WTC11 (cell line): ENCODE data around the gene TIGD3. TPM values are rescaled to one million over a fixed set of nuclear protein-coding genes. Genes with fewer than 3 reads are reported as not detected.
A peak's percentile ranks its signal among the peaks of the same experiment; 100 is the strongest.

ENCODE experiments used
- ATAC-seq: fragments of 200-7000 bp; cut with Tn5 transposase; 2 replicates; pipeline ENCODE4 v1.10.0; 2021; ENCODE audit warnings: mild to moderate bottlenecking, moderate library complexity
- CTCF ChIA-PET: fragments of 300-600 bp; sonication (Branson Sonifier 250); formaldehyde crosslinking; loops from one replicate; lab custom pipeline; 2021; ENCODE audit warnings: antibody characterized with exemption; lab: Charles Lee
- POLR2A ChIA-PET: fragments of 350-600 bp; sonication (Branson Sonifier 250); formaldehyde crosslinking; loops from one replicate; lab custom pipeline; 2021; ENCODE audit warnings: antibody characterized with exemption; lab: Charles Lee
- DNase-seq: peaks from one replicate; pipeline ENCODE4 v3.0.0; 2021; ENCODE audit warnings: low spot score
- H3K27ac Mint-ChIP-seq: 2 replicates; pipeline ENCODE4 v1.8.0; 2021; ENCODE audit warnings: mixed read lengths
- H3K27me3 Mint-ChIP-seq: 2 replicates; pipeline ENCODE4 v1.8.0; 2021; ENCODE audit warnings: low read depth, mild to moderate bottlenecking, moderate library complexity, mixed read lengths
- H3K36me3 Mint-ChIP-seq: 2 replicates; pipeline ENCODE4 v1.8.0; 2021; ENCODE audit warnings: mixed read lengths
- H3K4me1 Mint-ChIP-seq: 2 replicates; pipeline ENCODE4 v1.8.0; 2022; ENCODE audit warnings: mixed read lengths
- H3K4me3 Mint-ChIP-seq: 2 replicates; pipeline ENCODE4 v1.8.0; 2021; ENCODE audit warnings: mild to moderate bottlenecking, moderate library complexity, mixed read lengths
- H3K9me3 Mint-ChIP-seq: 2 replicates; pipeline ENCODE4 v1.8.0; 2021; ENCODE audit warnings: mixed read lengths
- CREB1 ChIP-seq: sonication (generic); formaldehyde crosslinking; IDR thresholded peaks from 2 replicates; pipeline ENCODE4 v1.8.0; 2023; ENCODE audit warnings: mild to moderate bottlenecking, missing genetic modification reagents
- EMX1 ChIP-seq: fragments of 250-450 bp; sonication (Bioruptor Pico); IDR thresholded peaks from 2 replicates; pipeline ENCODE4 v1.8.0; 2021; ENCODE audit warnings: mild to moderate bottlenecking
- FOXJ3 ChIP-seq: sonication (generic); formaldehyde crosslinking; IDR thresholded peaks from 2 replicates; pipeline ENCODE4 v1.9.0; 2021; ENCODE audit warnings: missing genetic modification reagents, mild to moderate bottlenecking, borderline replicate concordance
- NFATC4 ChIP-seq: fragments of 250-450 bp; sonication (Bioruptor Pico); IDR thresholded peaks from 2 replicates; pipeline ENCODE4 v1.9.0; 2021; ENCODE audit warnings: mild to moderate bottlenecking
- NR2C2 ChIP-seq: sonication (generic); formaldehyde crosslinking; IDR thresholded peaks from 2 replicates; pipeline ENCODE4 v1.8.0; 2022; ENCODE audit warnings: mild to moderate bottlenecking, missing genetic modification reagents
- PRRX2 ChIP-seq: fragments of 250-450 bp; sonication (Bioruptor Pico); IDR thresholded peaks from 2 replicates; pipeline ENCODE4 v1.8.0; 2021; ENCODE audit warnings: mild to moderate bottlenecking
- ZNF121 ChIP-seq: sonication (generic); formaldehyde crosslinking; IDR thresholded peaks from 2 replicates; pipeline ENCODE4 v1.8.0; 2023; ENCODE audit warnings: missing genetic modification reagents
- ZNF263 ChIP-seq: sonication (generic); formaldehyde crosslinking; IDR thresholded peaks from 2 replicates; pipeline ENCODE4 v1.8.1; 2022; ENCODE audit warnings: low read depth, mild to moderate bottlenecking, moderate library complexity, missing genetic modification reagents
- ZNF396 ChIP-seq: fragments of 250-450 bp; sonication (Bioruptor Pico); IDR thresholded peaks from 2 replicates; pipeline ENCODE4 v1.8.0; 2021; ENCODE audit warnings: mild to moderate bottlenecking, moderate library complexity, borderline replicate concordance
- total RNA-seq: library from RNA; stranded (reverse); gene quantifications from 3 replicates; pipeline ENCODE4 v1.2.3, GENCODE V29; 2021
- TF ChIP-seq, protein P1 (sequence below): sonication (generic); formaldehyde crosslinking; IDR thresholded peaks from 2 replicates; pipeline ENCODE4 v1.8.0; 2022; ENCODE audit warnings: mild to moderate bottlenecking, missing genetic modification reagents
- TF ChIP-seq, protein P2 (sequence below): fragments of 250-450 bp; sonication (Bioruptor Pico); IDR thresholded peaks from 2 replicates; pipeline ENCODE4 v1.9.0; 2021; ENCODE audit warnings: mild to moderate bottlenecking, borderline replicate concordance
- TF ChIP-seq, protein P3 (sequence below): sonication (generic); formaldehyde crosslinking; IDR thresholded peaks from 2 replicates; pipeline ENCODE4 v1.8.1; 2022; ENCODE audit warnings: low read depth, mild to moderate bottlenecking, moderate library complexity, missing genetic modification reagents, borderline replicate concordance
- TF ChIP-seq, protein P4 (sequence below): fragments of 200-600 bp; IDR thresholded peaks from 2 replicates; pipeline ENCODE4 v1.8.0; 2022; ENCODE audit warnings: antibody characterized with exemption
- TF ChIP-seq, protein P5 (sequence below): sonication (generic); formaldehyde crosslinking; IDR thresholded peaks from 2 replicates; pipeline ENCODE4 v1.8.0; 2022; ENCODE audit warnings: missing genetic modification reagents

Gene TIGD3
- total RNA-seq, 1 experiment from 2014 or later = 1.9 TPM

DNA sequence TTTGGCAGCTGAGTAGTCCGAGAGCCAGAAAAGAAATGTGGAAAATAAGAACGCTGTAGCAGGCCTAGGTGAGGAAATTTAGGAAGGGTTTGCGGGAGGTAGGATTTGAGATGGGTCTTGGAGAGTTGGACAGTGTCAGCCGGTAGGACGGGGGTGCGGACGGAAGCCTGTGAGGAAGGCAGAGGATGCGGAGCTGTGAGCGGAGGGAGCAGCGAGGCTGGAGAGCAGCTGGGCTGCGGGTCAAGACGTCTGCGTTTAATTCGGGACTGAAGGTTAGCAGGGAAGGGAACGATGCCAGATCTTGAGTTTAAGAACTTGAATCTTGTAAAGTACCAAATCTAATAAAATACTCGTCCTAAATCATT lies 669 bp upstream of the TIGD3 start:
- peak; percentile 14 for ATAC-seq
- Mint-ChIP-seq H3K27me3 (peaks cover 30% of the 10 kb centered on the region), H3K36me3 (peaks cover 26% of the 10 kb centered on the region), H3K9me3 (no peaks in the 10 kb centered on the region), H3K4me1 (peaks cover 10% of the 10 kb centered on the region), H3K27ac (peak overlapping the region; percentile 19; the same call in 1 of the 2 replicates), H3K4me3 (peak overlapping the region; percentile 70)
- TF ChIP-seq, protein P1, sequence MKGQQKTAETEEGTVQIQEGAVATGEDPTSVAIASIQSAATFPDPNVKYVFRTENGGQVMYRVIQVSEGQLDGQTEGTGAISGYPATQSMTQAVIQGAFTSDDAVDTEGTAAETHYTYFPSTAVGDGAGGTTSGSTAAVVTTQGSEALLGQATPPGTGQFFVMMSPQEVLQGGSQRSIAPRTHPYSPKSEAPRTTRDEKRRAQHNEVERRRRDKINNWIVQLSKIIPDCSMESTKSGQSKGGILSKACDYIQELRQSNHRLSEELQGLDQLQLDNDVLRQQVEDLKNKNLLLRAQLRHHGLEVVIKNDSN (CRISPR knock-in tag) = no peak
- no peak for TF ChIP-seq NFATC4 (CRISPR knock-in tag)
- no peak for TF ChIP-seq NR2C2 (CRISPR knock-in tag)
- TF ChIP-seq, protein P2, sequence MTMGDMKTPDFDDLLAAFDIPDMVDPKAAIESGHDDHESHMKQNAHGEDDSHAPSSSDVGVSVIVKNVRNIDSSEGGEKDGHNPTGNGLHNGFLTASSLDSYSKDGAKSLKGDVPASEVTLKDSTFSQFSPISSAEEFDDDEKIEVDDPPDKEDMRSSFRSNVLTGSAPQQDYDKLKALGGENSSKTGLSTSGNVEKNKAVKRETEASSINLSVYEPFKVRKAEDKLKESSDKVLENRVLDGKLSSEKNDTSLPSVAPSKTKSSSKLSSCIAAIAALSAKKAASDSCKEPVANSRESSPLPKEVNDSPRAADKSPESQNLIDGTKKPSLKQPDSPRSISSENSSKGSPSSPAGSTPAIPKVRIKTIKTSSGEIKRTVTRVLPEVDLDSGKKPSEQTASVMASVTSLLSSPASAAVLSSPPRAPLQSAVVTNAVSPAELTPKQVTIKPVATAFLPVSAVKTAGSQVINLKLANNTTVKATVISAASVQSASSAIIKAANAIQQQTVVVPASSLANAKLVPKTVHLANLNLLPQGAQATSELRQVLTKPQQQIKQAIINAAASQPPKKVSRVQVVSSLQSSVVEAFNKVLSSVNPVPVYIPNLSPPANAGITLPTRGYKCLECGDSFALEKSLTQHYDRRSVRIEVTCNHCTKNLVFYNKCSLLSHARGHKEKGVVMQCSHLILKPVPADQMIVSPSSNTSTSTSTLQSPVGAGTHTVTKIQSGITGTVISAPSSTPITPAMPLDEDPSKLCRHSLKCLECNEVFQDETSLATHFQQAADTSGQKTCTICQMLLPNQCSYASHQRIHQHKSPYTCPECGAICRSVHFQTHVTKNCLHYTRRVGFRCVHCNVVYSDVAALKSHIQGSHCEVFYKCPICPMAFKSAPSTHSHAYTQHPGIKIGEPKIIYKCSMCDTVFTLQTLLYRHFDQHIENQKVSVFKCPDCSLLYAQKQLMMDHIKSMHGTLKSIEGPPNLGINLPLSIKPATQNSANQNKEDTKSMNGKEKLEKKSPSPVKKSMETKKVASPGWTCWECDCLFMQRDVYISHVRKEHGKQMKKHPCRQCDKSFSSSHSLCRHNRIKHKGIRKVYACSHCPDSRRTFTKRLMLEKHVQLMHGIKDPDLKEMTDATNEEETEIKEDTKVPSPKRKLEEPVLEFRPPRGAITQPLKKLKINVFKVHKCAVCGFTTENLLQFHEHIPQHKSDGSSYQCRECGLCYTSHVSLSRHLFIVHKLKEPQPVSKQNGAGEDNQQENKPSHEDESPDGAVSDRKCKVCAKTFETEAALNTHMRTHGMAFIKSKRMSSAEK = no peak
- TF ChIP-seq, protein P3, sequence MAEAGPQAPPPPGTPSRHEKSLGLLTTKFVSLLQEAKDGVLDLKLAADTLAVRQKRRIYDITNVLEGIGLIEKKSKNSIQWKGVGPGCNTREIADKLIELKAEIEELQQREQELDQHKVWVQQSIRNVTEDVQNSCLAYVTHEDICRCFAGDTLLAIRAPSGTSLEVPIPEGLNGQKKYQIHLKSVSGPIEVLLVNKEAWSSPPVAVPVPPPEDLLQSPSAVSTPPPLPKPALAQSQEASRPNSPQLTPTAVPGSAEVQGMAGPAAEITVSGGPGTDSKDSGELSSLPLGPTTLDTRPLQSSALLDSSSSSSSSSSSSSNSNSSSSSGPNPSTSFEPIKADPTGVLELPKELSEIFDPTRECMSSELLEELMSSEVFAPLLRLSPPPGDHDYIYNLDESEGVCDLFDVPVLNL = no peak
- no peak for TF ChIP-seq ZNF396
- no peak for TF ChIP-seq FOXJ3
- TF ChIP-seq PRRX2 = no peak
- 0 out of 2 replicates have a peak, but pooled peaks have one; percentile 60 for TF ChIP-seq ZNF121 (CRISPR knock-in tag)
- TF ChIP-seq, protein P4, sequence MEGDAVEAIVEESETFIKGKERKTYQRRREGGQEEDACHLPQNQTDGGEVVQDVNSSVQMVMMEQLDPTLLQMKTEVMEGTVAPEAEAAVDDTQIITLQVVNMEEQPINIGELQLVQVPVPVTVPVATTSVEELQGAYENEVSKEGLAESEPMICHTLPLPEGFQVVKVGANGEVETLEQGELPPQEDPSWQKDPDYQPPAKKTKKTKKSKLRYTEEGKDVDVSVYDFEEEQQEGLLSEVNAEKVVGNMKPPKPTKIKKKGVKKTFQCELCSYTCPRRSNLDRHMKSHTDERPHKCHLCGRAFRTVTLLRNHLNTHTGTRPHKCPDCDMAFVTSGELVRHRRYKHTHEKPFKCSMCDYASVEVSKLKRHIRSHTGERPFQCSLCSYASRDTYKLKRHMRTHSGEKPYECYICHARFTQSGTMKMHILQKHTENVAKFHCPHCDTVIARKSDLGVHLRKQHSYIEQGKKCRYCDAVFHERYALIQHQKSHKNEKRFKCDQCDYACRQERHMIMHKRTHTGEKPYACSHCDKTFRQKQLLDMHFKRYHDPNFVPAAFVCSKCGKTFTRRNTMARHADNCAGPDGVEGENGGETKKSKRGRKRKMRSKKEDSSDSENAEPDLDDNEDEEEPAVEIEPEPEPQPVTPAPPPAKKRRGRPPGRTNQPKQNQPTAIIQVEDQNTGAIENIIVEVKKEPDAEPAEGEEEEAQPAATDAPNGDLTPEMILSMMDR = no peak
- no peak for TF ChIP-seq ZNF263 (CRISPR knock-in tag)
- 0 out of 2 replicates have a peak, but pooled peaks have one; percentile 8 for TF ChIP-seq EMX1 (CRISPR knock-in tag)
- TF ChIP-seq, protein P5, sequence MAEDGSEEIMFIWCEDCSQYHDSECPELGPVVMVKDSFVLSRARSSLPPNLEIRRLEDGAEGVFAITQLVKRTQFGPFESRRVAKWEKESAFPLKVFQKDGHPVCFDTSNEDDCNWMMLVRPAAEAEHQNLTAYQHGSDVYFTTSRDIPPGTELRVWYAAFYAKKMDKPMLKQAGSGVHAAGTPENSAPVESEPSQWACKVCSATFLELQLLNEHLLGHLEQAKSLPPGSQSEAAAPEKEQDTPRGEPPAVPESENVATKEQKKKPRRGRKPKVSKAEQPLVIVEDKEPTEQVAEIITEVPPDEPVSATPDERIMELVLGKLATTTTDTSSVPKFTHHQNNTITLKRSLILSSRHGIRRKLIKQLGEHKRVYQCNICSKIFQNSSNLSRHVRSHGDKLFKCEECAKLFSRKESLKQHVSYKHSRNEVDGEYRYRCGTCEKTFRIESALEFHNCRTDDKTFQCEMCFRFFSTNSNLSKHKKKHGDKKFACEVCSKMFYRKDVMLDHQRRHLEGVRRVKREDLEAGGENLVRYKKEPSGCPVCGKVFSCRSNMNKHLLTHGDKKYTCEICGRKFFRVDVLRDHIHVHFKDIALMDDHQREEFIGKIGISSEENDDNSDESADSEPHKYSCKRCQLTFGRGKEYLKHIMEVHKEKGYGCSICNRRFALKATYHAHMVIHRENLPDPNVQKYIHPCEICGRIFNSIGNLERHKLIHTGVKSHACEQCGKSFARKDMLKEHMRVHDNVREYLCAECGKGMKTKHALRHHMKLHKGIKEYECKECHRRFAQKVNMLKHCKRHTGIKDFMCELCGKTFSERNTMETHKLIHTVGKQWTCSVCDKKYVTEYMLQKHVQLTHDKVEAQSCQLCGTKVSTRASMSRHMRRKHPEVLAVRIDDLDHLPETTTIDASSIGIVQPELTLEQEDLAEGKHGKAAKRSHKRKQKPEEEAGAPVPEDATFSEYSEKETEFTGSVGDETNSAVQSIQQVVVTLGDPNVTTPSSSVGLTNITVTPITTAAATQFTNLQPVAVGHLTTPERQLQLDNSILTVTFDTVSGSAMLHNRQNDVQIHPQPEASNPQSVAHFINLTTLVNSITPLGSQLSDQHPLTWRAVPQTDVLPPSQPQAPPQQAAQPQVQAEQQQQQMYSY (CRISPR knock-in tag) = no peak
- no peak for TF ChIP-seq CREB1 (CRISPR knock-in tag)
- ChIA-PET CTCF (interaction anchor here (0.6 to 3.3 kb wide), 14 partner anchors 10 to 216 kb away, joined by 3 to 30 read pairs (median 3); partner anchors contain the start of genes CAPN1, CDC42EP2, DPF2 and ZNRD2), POLR2A (interaction anchor here (0.6 to 1.3 kb wide), 9 partner anchors 20 to 186 kb away, joined by 3 to 5 read pairs (median 3); partner anchors contain the start of genes DPF2, POLA2 and SCYL1)
- DNase-seq = peak; percentile 38
